Measurements from ENCODE around the gene QKI. TPM values are rescaled to one million over a fixed set of nuclear protein-coding genes. Genes with fewer than 3 reads are reported as not detected.

The QKI gene
- total and polyA plus RNA-seq, 10 of the 15 experiments (the other 5 are each of a cell fraction or from before 2014, with no cell fraction given): 4.7 to 72.5 (median 38.9) TPM

DNA sequence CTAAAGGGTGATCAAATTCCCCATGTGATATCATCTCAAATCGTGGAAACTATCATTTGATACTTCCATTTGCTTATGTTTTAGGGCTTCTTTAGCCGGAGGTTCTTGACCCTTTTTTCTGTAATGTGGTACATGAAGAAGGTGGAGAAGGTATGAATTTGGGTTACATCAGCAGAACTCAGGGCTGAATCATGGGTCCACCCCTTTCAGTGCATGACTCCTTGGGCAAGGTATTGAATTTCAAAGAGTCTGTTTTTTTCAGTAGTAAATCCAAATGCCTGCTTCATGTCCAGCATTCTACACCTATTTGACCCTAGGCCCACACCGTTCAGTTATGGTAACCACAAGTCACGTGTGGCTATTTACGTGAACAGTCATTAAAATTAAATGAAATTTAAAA is 30.6 kb upstream of the QKI start:
- CTCF ChIA-PET: no interaction called here
- FAIRE-seq: no peak
- SMC1A ChIA-PET (ENCODE audit: uncharacterized antibody, unreplicated experiment): no interaction called here

More for the DNA sequence above, 30.6 kb upstream of the QKI start:
- H3K9ac ChIP-seq (ENCODE audit: control insufficient read depth, insufficient read depth, low read length): no peak overlapping the region
- peaks cover 2% of the 10 kb centered on the region; the same call in 1 of the 3 replicates for H3K9me3 ChIP-seq (replicated peaks; ENCODE audit: control insufficient read depth, insufficient read depth, low read length)
- WGBS (ENCODE audit: insufficient coverage, insufficient replicate concordance, low lambda C conversion rate, missing lambda C conversion rate): 48% methylated on average over 5 of the region's 5 CpGs
- H3K79me2 ChIP-seq (ENCODE audit: control insufficient read depth, insufficient read depth, low read length): no peaks in the 10 kb centered on the region
- intact Hi-C loops (cut with micrococcal nuclease; ENCODE audit: unreplicated experiment) (no loop called here), in situ Hi-C loops (cut with MboI) (no loop called here)
- H3K27me3 ChIP-seq (replicated peaks in 1 of 2; ENCODE audit: control insufficient read depth in 2 of 2, insufficient read depth in 2 of 2, low read length in 1 of 2): no peaks in the 10 kb centered on the region; a peak in 1 of 4 replicates
- H4K20me1 ChIP-seq (ENCODE audit: control insufficient read depth, insufficient read depth): no peaks in the 10 kb centered on the region
- no peak overlapping the region for H2AFZ ChIP-seq (ENCODE audit: control insufficient read depth, low read depth, low read length)
- DNase-seq (ENCODE audit: low read depth, low spot score): no peak
- ChIA-PET POLR2A (no interaction called here), RAD21 (ENCODE audit: unreplicated experiment) (no interaction called here)
- no peak for ATAC-seq
- H3K4me3 ChIP-seq: no peak overlapping the region
- TF ChIP-seq ETV6 (conservative IDR thresholded peaks at IDR 0.05 in 1 of 2, IDR thresholded peaks at IDR 0.05 in 1 of 2; ENCODE audit: borderline replicate concordance in 1 of 2, low read depth in 1 of 2): no peak
- TF ChIP-seq, protein P1, sequence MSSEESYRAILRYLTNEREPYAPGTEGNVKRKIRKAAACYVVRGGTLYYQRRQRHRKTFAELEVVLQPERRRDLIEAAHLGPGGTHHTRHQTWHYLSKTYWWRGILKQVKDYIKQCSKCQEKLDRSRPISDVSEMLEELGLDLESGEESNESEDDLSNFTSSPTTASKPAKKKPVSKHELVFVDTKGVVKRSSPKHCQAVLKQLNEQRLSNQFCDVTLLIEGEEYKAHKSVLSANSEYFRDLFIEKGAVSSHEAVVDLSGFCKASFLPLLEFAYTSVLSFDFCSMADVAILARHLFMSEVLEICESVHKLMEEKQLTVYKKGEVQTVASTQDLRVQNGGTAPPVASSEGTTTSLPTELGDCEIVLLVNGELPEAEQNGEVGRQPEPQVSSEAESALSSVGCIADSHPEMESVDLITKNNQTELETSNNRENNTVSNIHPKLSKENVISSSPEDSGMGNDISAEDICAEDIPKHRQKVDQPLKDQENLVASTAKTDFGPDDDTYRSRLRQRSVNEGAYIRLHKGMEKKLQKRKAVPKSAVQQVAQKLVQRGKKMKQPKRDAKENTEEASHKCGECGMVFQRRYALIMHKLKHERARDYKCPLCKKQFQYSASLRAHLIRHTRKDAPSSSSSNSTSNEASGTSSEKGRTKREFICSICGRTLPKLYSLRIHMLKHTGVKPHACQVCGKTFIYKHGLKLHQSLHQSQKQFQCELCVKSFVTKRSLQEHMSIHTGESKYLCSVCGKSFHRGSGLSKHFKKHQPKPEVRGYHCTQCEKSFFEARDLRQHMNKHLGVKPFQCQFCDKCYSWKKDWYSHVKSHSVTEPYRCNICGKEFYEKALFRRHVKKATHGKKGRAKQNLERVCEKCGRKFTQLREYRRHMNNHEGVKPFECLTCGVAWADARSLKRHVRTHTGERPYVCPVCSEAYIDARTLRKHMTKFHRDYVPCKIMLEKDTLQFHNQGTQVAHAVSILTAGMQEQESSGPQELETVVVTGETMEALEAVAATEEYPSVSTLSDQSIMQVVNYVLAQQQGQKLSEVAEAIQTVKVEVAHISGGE (CRISPR knock-in tag; IDR thresholded peaks at IDR 0.05): no peak
- TF ChIP-seq, protein P2, sequence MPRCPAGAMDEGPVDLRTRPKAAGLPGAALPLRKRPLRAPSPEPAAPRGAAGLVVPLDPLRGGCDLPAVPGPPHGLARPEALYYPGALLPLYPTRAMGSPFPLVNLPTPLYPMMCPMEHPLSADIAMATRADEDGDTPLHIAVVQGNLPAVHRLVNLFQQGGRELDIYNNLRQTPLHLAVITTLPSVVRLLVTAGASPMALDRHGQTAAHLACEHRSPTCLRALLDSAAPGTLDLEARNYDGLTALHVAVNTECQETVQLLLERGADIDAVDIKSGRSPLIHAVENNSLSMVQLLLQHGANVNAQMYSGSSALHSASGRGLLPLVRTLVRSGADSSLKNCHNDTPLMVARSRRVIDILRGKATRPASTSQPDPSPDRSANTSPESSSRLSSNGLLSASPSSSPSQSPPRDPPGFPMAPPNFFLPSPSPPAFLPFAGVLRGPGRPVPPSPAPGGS (IDR thresholded peaks at IDR 0.05; ENCODE audit: borderline replicate concordance, insufficient read depth, low read depth, low read length, poor library complexity, severe bottlenecking): no peak
- TF ChIP-seq NRF1 (conservative IDR thresholded peaks at IDR 0.05; ENCODE audit: low read depth, low read length): no peak
- TF ChIP-seq TCF12 (IDR thresholded peaks at IDR 0.05; ENCODE audit: low read depth, low read length): no peak
- TF ChIP-seq NR2C1 (IDR thresholded peaks at IDR 0.05): no peak
- TF ChIP-seq, protein P3, sequence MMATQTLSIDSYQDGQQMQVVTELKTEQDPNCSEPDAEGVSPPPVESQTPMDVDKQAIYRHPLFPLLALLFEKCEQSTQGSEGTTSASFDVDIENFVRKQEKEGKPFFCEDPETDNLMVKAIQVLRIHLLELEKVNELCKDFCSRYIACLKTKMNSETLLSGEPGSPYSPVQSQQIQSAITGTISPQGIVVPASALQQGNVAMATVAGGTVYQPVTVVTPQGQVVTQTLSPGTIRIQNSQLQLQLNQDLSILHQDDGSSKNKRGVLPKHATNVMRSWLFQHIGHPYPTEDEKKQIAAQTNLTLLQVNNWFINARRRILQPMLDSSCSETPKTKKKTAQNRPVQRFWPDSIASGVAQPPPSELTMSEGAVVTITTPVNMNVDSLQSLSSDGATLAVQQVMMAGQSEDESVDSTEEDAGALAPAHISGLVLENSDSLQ (IDR thresholded peaks at IDR 0.05): no peak
- TF ChIP-seq BMI1 (IDR thresholded peaks at IDR 0.05; ENCODE audit: borderline replicate concordance): no peak
- no peak for TF ChIP-seq FOS (IDR thresholded peaks at IDR 0.05; ENCODE audit: borderline replicate concordance, extremely low read depth, insufficient read length)
- TF ChIP-seq SPI1 (IDR thresholded peaks at IDR 0.05; ENCODE audit: borderline replicate concordance, insufficient read depth, low read depth, low read length): no peak
- TF ChIP-seq YBX1 (IDR thresholded peaks at IDR 0.05): no peak
- TF ChIP-seq, protein P4, sequence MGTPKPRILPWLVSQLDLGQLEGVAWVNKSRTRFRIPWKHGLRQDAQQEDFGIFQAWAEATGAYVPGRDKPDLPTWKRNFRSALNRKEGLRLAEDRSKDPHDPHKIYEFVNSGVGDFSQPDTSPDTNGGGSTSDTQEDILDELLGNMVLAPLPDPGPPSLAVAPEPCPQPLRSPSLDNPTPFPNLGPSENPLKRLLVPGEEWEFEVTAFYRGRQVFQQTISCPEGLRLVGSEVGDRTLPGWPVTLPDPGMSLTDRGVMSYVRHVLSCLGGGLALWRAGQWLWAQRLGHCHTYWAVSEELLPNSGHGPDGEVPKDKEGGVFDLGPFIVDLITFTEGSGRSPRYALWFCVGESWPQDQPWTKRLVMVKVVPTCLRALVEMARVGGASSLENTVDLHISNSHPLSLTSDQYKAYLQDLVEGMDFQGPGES (IDR thresholded peaks at IDR 0.05): no peak
- TF ChIP-seq SMC3 (IDR thresholded peaks at IDR 0.05; ENCODE audit: borderline replicate concordance, low read length): no peak
- no peak overlapping the region for H3K27ac ChIP-seq (ENCODE audit: control insufficient read depth, insufficient read depth)
- H3K4me1 ChIP-seq (ENCODE audit: control insufficient read depth, insufficient read depth, low read length): no peaks in the 10 kb centered on the region
- H3K36me3 ChIP-seq (ENCODE audit: control insufficient read depth in 2 of 2, insufficient read depth in 2 of 2, low read length in 1 of 2): no peaks in the 10 kb centered on the region
- no peak overlapping the region for H3K4me2 ChIP-seq (ENCODE audit: control insufficient read depth, insufficient read depth)
- BruUV-seq (replicated peaks): no TSS peak
